Ovary (tissue), 3 donors: ENCODE measurements around the gene MAOA.

Experiments used
- CTCF ChIP-seq, 3 donors: fragments of 450-650 bp in 2 of 3; fragments of 200-600 bp in 1 of 3; IDR thresholded peaks; one replicate each; pipeline versions ENCODE4 v1.5.1 to v1.8.0; 2016 to 2022; ENCODE audit warnings: antibody characterized with exemption in 3 of 3, mild to moderate bottlenecking in 1 of 3
- POLR2A ChIP-seq: fragments of 450-650 bp; IDR thresholded peaks from one replicate; pipeline ENCODE4 v1.6.1; 2017; ENCODE audit warnings: antibody characterized with exemption, mild to moderate bottlenecking, moderate library complexity
- donor health status: DM: no; HTN: no; CAD: no.

GRCh38 chrX:43666311-43666912, 10.3 kb downstream of the MAOA start:
- TF ChIP-seq CTCF (IDR thresholded peaks at IDR 0.05) (no peak), POLR2A (no peak)
